ENCODE data around the gene IPO7. TPM values are rescaled to one million over a fixed set of nuclear protein-coding genes. Genes with fewer than 3 reads are reported as not detected.
A peak's percentile ranks its signal among the peaks of the same experiment; 100 is the strongest.

IPO7 gene
- 212 to 226 TPM (median 215 TPM) in 3 replicates for total RNA-seq (2021)
- percentile 95 among the genes with signal in this experiment for Bru-seq, nascent RNA
- long read RNA-seq, experiment 1, full-length matches to known transcripts, result 150 of 358 reads
- long read RNA-seq, experiment 1, partial matches to known transcripts, result 187 of 358 reads
- long read RNA-seq, experiment 1, other reads (novel, unspliced or antisense), result 21 of 358 reads
- long read RNA-seq, experiment 2, full-length matches to known transcripts, result 37 of 377 reads
- long read RNA-seq, experiment 2, partial matches to known transcripts, result 277 of 377 reads
- long read RNA-seq, experiment 2, other reads (novel, unspliced or antisense), result 63 of 377 reads
- long read RNA-seq, experiment 3, full-length matches to known transcripts, result 2 of 30 reads
- long read RNA-seq, experiment 3, partial matches to known transcripts, result 4 of 30 reads
- long read RNA-seq, experiment 3, other reads (novel, unspliced or antisense), result 24 of 30 reads

DNA sequence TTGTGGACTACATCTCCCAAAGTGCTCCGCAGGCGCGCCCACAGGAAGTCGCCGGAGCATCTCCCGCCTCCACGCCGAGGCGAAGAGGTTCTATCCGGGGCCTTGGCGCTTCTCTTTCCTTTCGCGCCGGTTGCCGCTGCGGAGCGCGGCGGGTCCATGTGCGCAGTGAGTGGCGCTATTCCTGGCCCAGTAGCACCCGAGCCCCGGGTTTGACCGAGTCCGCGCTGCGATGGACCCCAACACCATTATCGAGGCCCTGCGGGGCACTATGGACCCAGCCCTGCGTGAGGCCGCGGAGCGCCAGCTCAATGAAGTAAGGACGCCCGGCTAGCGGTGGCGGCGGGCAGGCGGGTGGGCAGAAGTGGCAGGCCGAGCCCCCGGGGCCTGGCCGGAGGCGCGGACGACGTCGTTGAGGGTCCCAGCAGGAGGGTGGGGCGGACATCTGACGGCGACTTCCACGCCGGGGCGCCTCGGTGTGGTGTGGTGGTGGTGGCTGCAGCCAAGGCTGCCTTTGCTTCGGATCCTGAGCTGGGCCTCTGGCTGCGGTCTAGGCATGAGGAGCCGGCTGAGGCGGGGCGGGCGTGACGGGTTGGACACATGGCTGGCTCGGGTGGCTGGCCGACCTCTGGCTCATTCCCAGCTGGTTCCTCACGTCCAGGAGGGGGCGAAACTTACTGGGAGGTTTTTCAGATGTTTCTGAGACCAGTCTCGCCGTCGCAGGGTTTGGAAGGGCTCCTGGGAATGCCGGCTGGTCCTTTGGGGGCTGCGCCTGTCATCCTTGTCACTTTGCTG lies at the start of gene IPO7:
Gene IPO7, plus strand, starts transcription at position 118 of the 792 bp plus-strand sequence. Its CDS starts 112 bp downstream, at position 230.
- ChIA-PET CTCF (interaction anchor here (1.0 to 1.3 kb wide), 2 partner anchors 75 to 122 kb away, joined by 3 to 4 read pairs; no protein-coding TSS in a partner anchor), POLR2A (interaction anchor here (0.5 to 2.8 kb wide), 13 partner anchors 14 to 188 kb away, joined by 3 to 13 read pairs (median 5); partner anchors contain the start of genes DENND5A, WEE1 and ZNF143)
- Mint-ChIP-seq H3K27me3 (ENCODE audit: low read depth) (no peaks in the 10 kb centered on the region), H3K4me3 (peak within 1 kb of the TSS; percentile 91), H3K36me3 (peaks cover 12% of the 10 kb centered on the region), H3K9me3 (no peaks in the 10 kb centered on the region), H3K4me1 (peaks cover 38% of the 10 kb centered on the region), H3K27ac (peak within 1 kb of the TSS; percentile 91)
- ATAC-seq (peak; percentile 94), DNase-seq (ENCODE audit: low spot score) (peak; percentile 90)
- TF ChIP-seq NR2C2 (CRISPR knock-in tag; IDR thresholded peaks at IDR 0.05), result no peak
- peak; percentile 55; the same call in 1 of the 2 replicates for TF ChIP-seq ZNF232 (CRISPR knock-in tag; IDR thresholded peaks at IDR 0.05)
- TF ChIP-seq NFYB (CRISPR knock-in tag; conservative IDR thresholded peaks at IDR 0.05; ENCODE audit: low read depth), result no peak
- TF ChIP-seq, protein P1, sequence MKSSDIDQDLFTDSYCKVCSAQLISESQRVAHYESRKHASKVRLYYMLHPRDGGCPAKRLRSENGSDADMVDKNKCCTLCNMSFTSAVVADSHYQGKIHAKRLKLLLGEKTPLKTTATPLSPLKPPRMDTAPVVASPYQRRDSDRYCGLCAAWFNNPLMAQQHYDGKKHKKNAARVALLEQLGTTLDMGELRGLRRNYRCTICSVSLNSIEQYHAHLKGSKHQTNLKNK (CRISPR knock-in tag; IDR thresholded peaks at IDR 0.05), result no peak
- TF ChIP-seq, protein P2, sequence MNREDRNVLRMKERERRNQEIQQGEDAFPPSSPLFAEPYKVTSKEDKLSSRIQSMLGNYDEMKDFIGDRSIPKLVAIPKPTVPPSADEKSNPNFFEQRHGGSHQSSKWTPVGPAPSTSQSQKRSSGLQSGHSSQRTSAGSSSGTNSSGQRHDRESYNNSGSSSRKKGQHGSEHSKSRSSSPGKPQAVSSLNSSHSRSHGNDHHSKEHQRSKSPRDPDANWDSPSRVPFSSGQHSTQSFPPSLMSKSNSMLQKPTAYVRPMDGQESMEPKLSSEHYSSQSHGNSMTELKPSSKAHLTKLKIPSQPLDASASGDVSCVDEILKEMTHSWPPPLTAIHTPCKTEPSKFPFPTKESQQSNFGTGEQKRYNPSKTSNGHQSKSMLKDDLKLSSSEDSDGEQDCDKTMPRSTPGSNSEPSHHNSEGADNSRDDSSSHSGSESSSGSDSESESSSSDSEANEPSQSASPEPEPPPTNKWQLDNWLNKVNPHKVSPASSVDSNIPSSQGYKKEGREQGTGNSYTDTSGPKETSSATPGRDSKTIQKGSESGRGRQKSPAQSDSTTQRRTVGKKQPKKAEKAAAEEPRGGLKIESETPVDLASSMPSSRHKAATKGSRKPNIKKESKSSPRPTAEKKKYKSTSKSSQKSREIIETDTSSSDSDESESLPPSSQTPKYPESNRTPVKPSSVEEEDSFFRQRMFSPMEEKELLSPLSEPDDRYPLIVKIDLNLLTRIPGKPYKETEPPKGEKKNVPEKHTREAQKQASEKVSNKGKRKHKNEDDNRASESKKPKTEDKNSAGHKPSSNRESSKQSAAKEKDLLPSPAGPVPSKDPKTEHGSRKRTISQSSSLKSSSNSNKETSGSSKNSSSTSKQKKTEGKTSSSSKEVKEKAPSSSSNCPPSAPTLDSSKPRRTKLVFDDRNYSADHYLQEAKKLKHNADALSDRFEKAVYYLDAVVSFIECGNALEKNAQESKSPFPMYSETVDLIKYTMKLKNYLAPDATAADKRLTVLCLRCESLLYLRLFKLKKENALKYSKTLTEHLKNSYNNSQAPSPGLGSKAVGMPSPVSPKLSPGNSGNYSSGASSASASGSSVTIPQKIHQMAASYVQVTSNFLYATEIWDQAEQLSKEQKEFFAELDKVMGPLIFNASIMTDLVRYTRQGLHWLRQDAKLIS (CRISPR knock-in tag; IDR thresholded peaks at IDR 0.05; ENCODE audit: borderline replicate concordance), result no peak
- TF ChIP-seq SP1 (CRISPR knock-in tag; conservative IDR thresholded peaks at IDR 0.05), result peak; percentile 75; the same call in 1 of the 2 replicates
- no peak for TF ChIP-seq EMX1 (CRISPR knock-in tag; IDR thresholded peaks at IDR 0.05)
- TF ChIP-seq, protein P3, sequence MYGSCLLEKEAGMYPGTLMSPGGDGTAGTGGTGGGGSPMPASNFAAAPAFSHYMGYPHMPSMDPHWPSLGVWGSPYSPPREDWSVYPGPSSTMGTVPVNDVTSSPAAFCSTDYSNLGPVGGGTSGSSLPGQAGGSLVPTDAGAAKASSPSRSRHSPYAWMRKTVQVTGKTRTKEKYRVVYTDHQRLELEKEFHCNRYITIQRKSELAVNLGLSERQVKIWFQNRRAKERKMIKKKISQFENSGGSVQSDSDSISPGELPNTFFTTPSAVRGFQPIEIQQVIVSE (CRISPR knock-in tag; IDR thresholded peaks at IDR 0.05; ENCODE audit: borderline replicate concordance), result no peak
- no peak for TF ChIP-seq NR3C1 (CRISPR knock-in tag; conservative IDR thresholded peaks at IDR 0.05; ENCODE audit: low read depth)
- TF ChIP-seq ZNF219 (CRISPR knock-in tag; IDR thresholded peaks at IDR 0.05; ENCODE audit: borderline replicate concordance), result no peak
- TF ChIP-seq KAT7 (CRISPR knock-in tag; IDR thresholded peaks at IDR 0.05; ENCODE audit: borderline replicate concordance), result no peak
- no peak for TF ChIP-seq ZBTB21 (CRISPR knock-in tag; IDR thresholded peaks at IDR 0.05; ENCODE audit: borderline replicate concordance)
- TF ChIP-seq, protein P4, sequence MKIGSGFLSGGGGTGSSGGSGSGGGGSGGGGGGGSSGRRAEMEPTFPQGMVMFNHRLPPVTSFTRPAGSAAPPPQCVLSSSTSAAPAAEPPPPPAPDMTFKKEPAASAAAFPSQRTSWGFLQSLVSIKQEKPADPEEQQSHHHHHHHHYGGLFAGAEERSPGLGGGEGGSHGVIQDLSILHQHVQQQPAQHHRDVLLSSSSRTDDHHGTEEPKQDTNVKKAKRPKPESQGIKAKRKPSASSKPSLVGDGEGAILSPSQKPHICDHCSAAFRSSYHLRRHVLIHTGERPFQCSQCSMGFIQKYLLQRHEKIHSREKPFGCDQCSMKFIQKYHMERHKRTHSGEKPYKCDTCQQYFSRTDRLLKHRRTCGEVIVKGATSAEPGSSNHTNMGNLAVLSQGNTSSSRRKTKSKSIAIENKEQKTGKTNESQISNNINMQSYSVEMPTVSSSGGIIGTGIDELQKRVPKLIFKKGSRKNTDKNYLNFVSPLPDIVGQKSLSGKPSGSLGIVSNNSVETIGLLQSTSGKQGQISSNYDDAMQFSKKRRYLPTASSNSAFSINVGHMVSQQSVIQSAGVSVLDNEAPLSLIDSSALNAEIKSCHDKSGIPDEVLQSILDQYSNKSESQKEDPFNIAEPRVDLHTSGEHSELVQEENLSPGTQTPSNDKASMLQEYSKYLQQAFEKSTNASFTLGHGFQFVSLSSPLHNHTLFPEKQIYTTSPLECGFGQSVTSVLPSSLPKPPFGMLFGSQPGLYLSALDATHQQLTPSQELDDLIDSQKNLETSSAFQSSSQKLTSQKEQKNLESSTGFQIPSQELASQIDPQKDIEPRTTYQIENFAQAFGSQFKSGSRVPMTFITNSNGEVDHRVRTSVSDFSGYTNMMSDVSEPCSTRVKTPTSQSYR (CRISPR knock-in tag; IDR thresholded peaks at IDR 0.05), result no peak
- TF ChIP-seq, protein P5, sequence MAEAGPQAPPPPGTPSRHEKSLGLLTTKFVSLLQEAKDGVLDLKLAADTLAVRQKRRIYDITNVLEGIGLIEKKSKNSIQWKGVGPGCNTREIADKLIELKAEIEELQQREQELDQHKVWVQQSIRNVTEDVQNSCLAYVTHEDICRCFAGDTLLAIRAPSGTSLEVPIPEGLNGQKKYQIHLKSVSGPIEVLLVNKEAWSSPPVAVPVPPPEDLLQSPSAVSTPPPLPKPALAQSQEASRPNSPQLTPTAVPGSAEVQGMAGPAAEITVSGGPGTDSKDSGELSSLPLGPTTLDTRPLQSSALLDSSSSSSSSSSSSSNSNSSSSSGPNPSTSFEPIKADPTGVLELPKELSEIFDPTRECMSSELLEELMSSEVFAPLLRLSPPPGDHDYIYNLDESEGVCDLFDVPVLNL (CRISPR knock-in tag; IDR thresholded peaks at IDR 0.05; ENCODE audit: borderline replicate concordance, low read depth), result 0 out of 2 replicates have a peak, but pooled peaks have one; percentile 79
- no peak for TF ChIP-seq CREM (CRISPR knock-in tag; IDR thresholded peaks at IDR 0.05)
- peak; percentile 26; the same call in 1 of the 2 replicates for TF ChIP-seq TEAD1 (CRISPR knock-in tag; IDR thresholded peaks at IDR 0.05)
- 0 out of 2 replicates have a peak, but pooled peaks have one; percentile 6 for TF ChIP-seq TEAD4 (CRISPR knock-in tag; IDR thresholded peaks at IDR 0.05)
- no peak for TF ChIP-seq OVOL2 (CRISPR knock-in tag; IDR thresholded peaks at IDR 0.05; ENCODE audit: borderline replicate concordance)
- TF ChIP-seq, protein P6, sequence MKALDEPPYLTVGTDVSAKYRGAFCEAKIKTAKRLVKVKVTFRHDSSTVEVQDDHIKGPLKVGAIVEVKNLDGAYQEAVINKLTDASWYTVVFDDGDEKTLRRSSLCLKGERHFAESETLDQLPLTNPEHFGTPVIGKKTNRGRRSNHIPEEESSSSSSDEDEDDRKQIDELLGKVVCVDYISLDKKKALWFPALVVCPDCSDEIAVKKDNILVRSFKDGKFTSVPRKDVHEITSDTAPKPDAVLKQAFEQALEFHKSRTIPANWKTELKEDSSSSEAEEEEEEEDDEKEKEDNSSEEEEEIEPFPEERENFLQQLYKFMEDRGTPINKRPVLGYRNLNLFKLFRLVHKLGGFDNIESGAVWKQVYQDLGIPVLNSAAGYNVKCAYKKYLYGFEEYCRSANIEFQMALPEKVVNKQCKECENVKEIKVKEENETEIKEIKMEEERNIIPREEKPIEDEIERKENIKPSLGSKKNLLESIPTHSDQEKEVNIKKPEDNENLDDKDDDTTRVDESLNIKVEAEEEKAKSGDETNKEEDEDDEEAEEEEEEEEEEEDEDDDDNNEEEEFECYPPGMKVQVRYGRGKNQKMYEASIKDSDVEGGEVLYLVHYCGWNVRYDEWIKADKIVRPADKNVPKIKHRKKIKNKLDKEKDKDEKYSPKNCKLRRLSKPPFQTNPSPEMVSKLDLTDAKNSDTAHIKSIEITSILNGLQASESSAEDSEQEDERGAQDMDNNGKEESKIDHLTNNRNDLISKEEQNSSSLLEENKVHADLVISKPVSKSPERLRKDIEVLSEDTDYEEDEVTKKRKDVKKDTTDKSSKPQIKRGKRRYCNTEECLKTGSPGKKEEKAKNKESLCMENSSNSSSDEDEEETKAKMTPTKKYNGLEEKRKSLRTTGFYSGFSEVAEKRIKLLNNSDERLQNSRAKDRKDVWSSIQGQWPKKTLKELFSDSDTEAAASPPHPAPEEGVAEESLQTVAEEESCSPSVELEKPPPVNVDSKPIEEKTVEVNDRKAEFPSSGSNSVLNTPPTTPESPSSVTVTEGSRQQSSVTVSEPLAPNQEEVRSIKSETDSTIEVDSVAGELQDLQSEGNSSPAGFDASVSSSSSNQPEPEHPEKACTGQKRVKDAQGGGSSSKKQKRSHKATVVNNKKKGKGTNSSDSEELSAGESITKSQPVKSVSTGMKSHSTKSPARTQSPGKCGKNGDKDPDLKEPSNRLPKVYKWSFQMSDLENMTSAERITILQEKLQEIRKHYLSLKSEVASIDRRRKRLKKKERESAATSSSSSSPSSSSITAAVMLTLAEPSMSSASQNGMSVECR (CRISPR knock-in tag; IDR thresholded peaks at IDR 0.05; ENCODE audit: borderline replicate concordance), result peak; percentile 78; the same call in 1 of the 2 replicates
